Keratinocyte (primary cell): ENCODE measurements around the gene STX10. TPM values are rescaled to one million over a fixed set of nuclear protein-coding genes. Genes with fewer than 3 reads are reported as not detected.

Source experiments
- DNase-seq: peaks from one replicate; pipeline ENCODE4 v3.0.0-alpha.2; 2011; ENCODE audit warnings: low read depth, missing footprints, low spot score
- FAIRE-seq: peaks from 2 replicates; lab custom pipeline; 2011; peaks lifted over from hg19 to GRCh38; lab: Jason Lieb, UNC
- H2AFZ ChIP-seq: 2 replicates; pipeline ENCODE4 v1.6.0; 2012; ENCODE audit warnings: low read length, control low read depth, inconsistent platforms; ENCODE audit not compliant: control insufficient read depth
- H3K27ac ChIP-seq: 2 replicates; pipeline ENCODE4 v1.5.1; 2011; ENCODE audit warnings: low read length; ENCODE audit not compliant: control insufficient read depth, insufficient read depth
- H3K27me3 ChIP-seq: 3 replicates; pipeline ENCODE4 v1.6.0; 2011; ENCODE audit warnings: low read length; ENCODE audit not compliant: control insufficient read depth, insufficient read depth; ENCODE audit errors: extremely low read depth
- H3K36me3 ChIP-seq, 2 experiments: 2 replicates in 1 of 2; 3 replicates in 1 of 2; pipeline ENCODE4 v1.5.1; 2011; ENCODE audit warnings: low read length in 2 of 2, mild to moderate bottlenecking in 1 of 2; ENCODE audit not compliant: control insufficient read depth in 2 of 2, insufficient read depth in 2 of 2; ENCODE audit errors: extremely low read depth in 1 of 2
- H3K4me1 ChIP-seq: 3 replicates; pipeline ENCODE4 v1.5.1; 2011; ENCODE audit warnings: low read length; ENCODE audit not compliant: control insufficient read depth, insufficient read depth; ENCODE audit errors: extremely low read depth
- H3K4me2 ChIP-seq: 3 replicates; pipeline ENCODE4 v1.6.0; 2011; ENCODE audit warnings: low read depth, low read length; ENCODE audit not compliant: control insufficient read depth, insufficient read depth; ENCODE audit errors: extremely low read depth
- H3K4me3 ChIP-seq, 3 experiments: fragments of 200-600 bp in 1 of 3; sonication (generic) in 1 of 3; 2 replicates in 2 of 3; 3 replicates in 1 of 3; pipeline ENCODE4 v1.5.1; 2011 to 2016; ENCODE audit warnings: low read length in 3 of 3, mild to moderate bottlenecking in 3 of 3, control low read depth in 2 of 3, inconsistent platforms in 1 of 3, low read depth in 1 of 3, mixed read lengths in 1 of 3, mixed run types in 1 of 3, moderate library complexity in 1 of 3; ENCODE audit not compliant: control insufficient read depth in 2 of 3, insufficient read depth in 2 of 3; ENCODE audit errors: extremely low read depth in 1 of 3
- H3K79me2 ChIP-seq: 2 replicates; pipeline ENCODE4 v1.6.0; 2012; ENCODE audit warnings: low read length; ENCODE audit not compliant: control insufficient read depth, insufficient read depth
- H3K9ac ChIP-seq: 3 replicates; pipeline ENCODE4 v1.6.0; 2011; ENCODE audit warnings: low read length; ENCODE audit not compliant: control insufficient read depth, insufficient read depth; ENCODE audit errors: extremely low read depth
- H3K9me1 ChIP-seq: 3 replicates; pipeline ENCODE4 v1.6.0; 2011; ENCODE audit warnings: low read length; ENCODE audit not compliant: control insufficient read depth, insufficient read depth; ENCODE audit errors: extremely low read depth
- H3K9me3 ChIP-seq: 2 replicates; pipeline ENCODE4 v1.5.1; 2012; ENCODE audit warnings: low read depth, low read length; ENCODE audit not compliant: control insufficient read depth
- H4K20me1 ChIP-seq: 3 replicates; pipeline ENCODE4 v1.6.0; 2011; ENCODE audit warnings: low read length; ENCODE audit not compliant: control insufficient read depth, insufficient read depth; ENCODE audit errors: extremely low read depth
- CTCF ChIP-seq, 3 experiments: IDR thresholded peaks in 1 of 3; conservative IDR thresholded peaks in 1 of 3; optimal IDR thresholded peaks in 1 of 3; 2 replicates in 2 of 3; 3 replicates in 1 of 3; pipeline versions ENCODE3 to v1.5.1; 2011; ENCODE audit warnings: low read length in 3 of 3, mild to moderate bottlenecking in 3 of 3, moderate library complexity in 2 of 3, control low read depth in 1 of 3, inconsistent platforms in 1 of 3; ENCODE audit not compliant: insufficient read depth in 2 of 3; ENCODE audit errors: extremely low read depth in 1 of 3
- EZH2 ChIP-seq: IDR thresholded peaks from one replicate; pipeline ENCODE4 v1.6.1; 2012; ENCODE audit warnings: inconsistent platforms, mild to moderate bottlenecking, low read length, moderate library complexity
- dilution Hi-C: fragments of 300-500 bp; cut with MboI; formaldehyde crosslinking; loops from one replicate; pipeline ENCODE4 v1.7.0; 2020; ENCODE audit warnings: low sequenced_read_pairs; ENCODE audit not compliant: extremely low pct_ligation_motif_present
- polyA plus RNA-seq, 5 experiments: library from polyadenylated mRNA; depleted of rRNA in 3 of 5; stranded (reverse) in 3 of 5; stranded (forward) in 1 of 5; unstranded in 1 of 5; fragments of >200 nt; gene quantifications; 1 replicate in 1 of 5; 2 replicates in 3 of 5; 3 replicates in 1 of 5; pipeline versions ENCODE4 v1.2.1 to v1.2.3, GENCODE V29; 2011 to 2012; ENCODE audit warnings: missing spikeins in 2 of 5, low read depth in 1 of 5, low replicate concordance in 1 of 5

The STX10 gene
- polyA plus RNA-seq, 1 donor (not counting 4 experiments of a cell fraction or from before 2014, with no cell fraction given), result 65.2 TPM

DNA sequence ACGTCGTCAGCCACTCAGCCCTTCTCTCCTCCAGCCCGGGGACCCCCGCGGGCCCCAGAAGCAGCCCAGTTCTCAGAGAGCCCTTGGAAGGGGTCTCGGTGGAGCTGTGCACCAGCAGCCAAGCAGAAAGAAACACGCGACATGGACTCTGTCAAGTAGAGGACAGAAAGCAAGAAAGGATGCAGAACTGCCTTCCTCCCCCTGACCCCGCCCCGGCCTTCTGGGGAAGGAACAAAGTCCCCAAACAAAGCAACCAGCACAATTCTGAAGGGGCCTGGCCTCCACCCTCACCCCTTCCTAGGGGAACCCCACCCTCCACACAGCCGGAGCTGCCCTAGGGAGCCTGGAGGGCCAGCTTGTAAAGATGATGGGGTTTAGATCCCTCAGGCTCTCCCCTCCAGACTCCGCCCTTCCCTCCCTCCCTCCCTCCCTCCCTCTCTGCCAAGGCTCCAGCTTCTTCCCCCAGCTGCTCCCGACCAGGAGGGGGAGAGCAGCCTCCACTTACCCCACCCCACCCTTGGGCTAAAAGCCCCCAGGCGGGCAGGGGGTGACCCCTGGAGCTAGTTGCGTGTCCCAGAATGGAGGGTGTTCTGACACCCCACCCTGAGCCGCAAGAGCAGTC, 55.3 kb downstream of the STX10 start:
- peaks cover 2 to 4% of the 10 kb centered on the region in 2 experiments for H3K36me3 ChIP-seq
- no peaks in the 10 kb centered on the region for H3K9me3 ChIP-seq
- H3K79me2 ChIP-seq, result no peaks in the 10 kb centered on the region
- no peak overlapping the region for H3K4me3 ChIP-seq
- dilution Hi-C loops, result no loop called here
- DNase-seq, result no peak
- TF ChIP-seq EZH2, result no peak
- no peak for FAIRE-seq
- H3K9me1 ChIP-seq, result no peaks in the 10 kb centered on the region
- H3K27ac ChIP-seq, result no peak overlapping the region
- no peak overlapping the region for H3K4me2 ChIP-seq
- no peak overlapping the region for H3K9ac ChIP-seq
- H3K4me1 ChIP-seq, result peaks cover 6% of the 10 kb centered on the region
- H2AFZ ChIP-seq, result no peak overlapping the region
- H3K27me3 ChIP-seq, result no peaks in the 10 kb centered on the region
- H4K20me1 ChIP-seq, result no peaks in the 10 kb centered on the region

GRCh38 chr19:13094106-13094504, 56.1 kb downstream of the STX10 start:
- H2AFZ ChIP-seq, result no peak overlapping the region
- H3K9me1 ChIP-seq, result no peaks in the 10 kb centered on the region
- FAIRE-seq, result no peak
- H3K79me2 ChIP-seq, result no peaks in the 10 kb centered on the region
- H3K27ac ChIP-seq, result no peak overlapping the region
- H3K9ac ChIP-seq, result no peak overlapping the region
- no peak overlapping the region for H3K4me3 ChIP-seq
- no peaks in the 10 kb centered on the region for H3K27me3 ChIP-seq
- no peaks in the 10 kb centered on the region for H4K20me1 ChIP-seq
- peaks cover 2 to 4% of the 10 kb centered on the region in 2 experiments for H3K36me3 ChIP-seq
- no peak for TF ChIP-seq EZH2
- no peak for TF ChIP-seq CTCF (optimal IDR thresholded peaks at IDR 0.05 in 1 of 3, IDR thresholded peaks at IDR 0.05 in 1 of 3, conservative IDR thresholded peaks at IDR 0.05 in 1 of 3; ENCODE audit: extremely low read depth in 1 of 3, insufficient read depth in 2 of 3, low read length in 3 of 3)
- no peak overlapping the region for H3K4me2 ChIP-seq
- H3K9me3 ChIP-seq, result no peaks in the 10 kb centered on the region
- DNase-seq, result no peak
- dilution Hi-C loops, result no loop called here
- peaks cover 5% of the 10 kb centered on the region for H3K4me1 ChIP-seq

Other genes starting within 250 kb of the STX10 start
- gene SYCE2, start 231.1 kb downstream of the STX10 start, polyA plus RNA-seq, result 0.07 to 0.10 TPM in 2 of 3 replicates, not detected in the other
- 29.9 to 68.7 TPM (median 30.9 TPM) in 3 replicates for gene FARSA, start 216.7 kb downstream of the STX10 start, polyA plus RNA-seq
- gene CALR, start 211.8 kb downstream of the STX10 start, polyA plus RNA-seq, result 785 to 1,497 TPM (median 899 TPM) in 3 replicates
- 20.3 to 63.3 TPM (median 23.7 TPM) in 3 replicates for gene RAD23A, start 204.5 kb downstream of the STX10 start, polyA plus RNA-seq
- 27.8 to 38.4 TPM (median 35.5 TPM) in 3 replicates for gene GADD45GIP1, start 193.2 kb downstream of the STX10 start, polyA plus RNA-seq
- gene DAND5, start 180.8 kb downstream of the STX10 start, polyA plus RNA-seq, result 0.09 TPM in 1 of 3 replicates, not detected in the others
- 3.1 to 21.4 TPM (median 5.2 TPM) in 3 replicates for gene NFIX, start 154.9 kb downstream of the STX10 start, polyA plus RNA-seq
- gene LYL1, start 47.5 kb downstream of the STX10 start, polyA plus RNA-seq, result 0.07 to 0.26 TPM (median 0.13 TPM) in 3 replicates
- gene TRMT1, start 33.6 kb downstream of the STX10 start, polyA plus RNA-seq, result 30.9 to 44.6 TPM (median 34.5 TPM) in 3 replicates
- gene NACC1, start 32.1 kb downstream of the STX10 start, polyA plus RNA-seq, result 32.9 to 63.2 TPM (median 56.4 TPM) in 3 replicates
- 9.9 to 38.9 TPM (median 14.4 TPM) in 3 replicates for gene IER2, start within 50 bp of the STX10 start, polyA plus RNA-seq